Astrocyte of the hippocampus (primary cell): ENCODE results near the gene DEDD2.
"Not testable (repeated sequence)": the region's sequence is repeated elsewhere in the genome, so short reads cannot be mapped to it uniquely, and the experiment has no call there.

Experiments
- DNase-seq: peaks from one replicate; pipeline ENCODE4 v3.0.0; 2011; ENCODE audit warnings: low read depth, low spot score

The DEDD2 gene

GRCh38 chr19:42217520-42218437, at the start of gene DEDD2:
Gene DEDD2 (minus strand): TSS chr19:42217677. CDS start chr19:42217007, 670 bp downstream.
- peak; percentile 99 for DNase-seq

DNA sequence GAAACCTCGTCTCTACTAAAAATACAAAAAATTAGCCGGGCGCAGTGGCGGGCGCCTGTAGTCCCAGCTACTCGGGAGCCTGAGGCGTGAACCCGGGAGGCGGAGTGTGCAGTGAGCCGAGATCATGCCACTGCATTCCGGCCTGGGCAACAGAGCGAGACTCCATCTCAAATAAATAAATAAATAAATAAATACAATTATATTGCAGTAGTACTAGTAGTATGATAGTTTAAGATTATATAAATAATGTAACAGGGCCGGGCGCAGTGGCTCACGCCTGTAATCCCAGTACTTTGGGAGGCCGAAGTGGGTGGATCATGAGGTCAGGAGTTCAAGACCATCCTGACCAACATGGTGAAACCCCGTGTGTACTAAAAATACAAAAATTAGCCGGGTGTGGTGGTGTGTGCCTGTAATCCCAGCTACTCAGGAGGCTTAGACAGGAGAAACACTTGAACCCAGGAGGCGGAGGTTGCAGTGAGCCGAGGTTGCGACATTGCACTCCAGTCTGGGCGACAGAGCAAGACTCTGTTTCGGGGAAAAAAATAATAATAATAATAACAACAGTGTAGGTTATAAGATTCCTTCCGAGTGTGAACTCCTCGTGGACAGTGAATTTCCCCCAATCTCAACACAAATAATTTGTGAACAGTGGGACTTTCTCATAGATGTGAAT, 49.6 kb upstream of the DEDD2 start:
- DNase-seq, result not testable (repeated sequence)

DNA sequence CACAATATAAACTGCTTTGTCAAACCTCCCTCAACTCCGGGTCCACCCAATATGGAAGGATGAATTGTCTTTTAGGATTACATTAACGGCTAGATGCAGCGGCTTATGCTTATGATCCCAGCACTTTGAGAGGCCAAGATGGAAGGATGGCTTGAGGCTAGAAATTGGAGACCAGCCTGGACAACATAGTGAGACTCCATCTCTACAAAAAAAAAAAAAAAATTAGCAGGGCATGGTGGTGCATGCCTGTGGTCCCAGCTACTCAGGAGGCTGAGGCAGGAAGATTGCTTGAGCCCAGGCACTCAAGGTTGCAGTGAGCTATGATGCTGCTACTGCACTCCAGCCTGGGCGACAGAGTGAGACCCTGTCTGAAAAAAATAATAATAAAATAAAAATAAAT, 48.6 kb upstream of the DEDD2 start:
- DNase-seq, result peak; percentile 0

GRCh38 chr19:42261763-42262162, 44.3 kb upstream of the DEDD2 start:
- DNase-seq, result no peak

DNA sequence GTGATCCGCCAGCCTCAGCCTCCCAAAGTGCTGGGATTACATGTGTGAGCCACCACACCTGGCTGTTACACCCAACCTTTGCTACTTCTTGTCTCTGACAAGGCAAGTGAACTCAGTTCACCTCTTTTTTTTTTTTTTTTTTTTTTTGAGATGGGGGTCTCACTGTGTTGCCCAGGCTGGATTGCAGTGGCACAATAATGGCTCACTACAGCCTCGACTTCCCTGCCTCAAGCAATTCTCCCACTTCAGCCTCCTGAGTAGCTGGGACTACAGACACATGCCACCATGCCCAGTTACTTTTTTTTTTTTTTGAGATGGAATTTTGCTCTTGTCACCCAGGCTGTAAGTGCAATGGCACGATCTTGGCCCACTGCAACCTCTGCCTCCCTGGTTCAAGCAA, 40.4 kb upstream of the DEDD2 start:
- not testable (repeated sequence) for DNase-seq

DNA sequence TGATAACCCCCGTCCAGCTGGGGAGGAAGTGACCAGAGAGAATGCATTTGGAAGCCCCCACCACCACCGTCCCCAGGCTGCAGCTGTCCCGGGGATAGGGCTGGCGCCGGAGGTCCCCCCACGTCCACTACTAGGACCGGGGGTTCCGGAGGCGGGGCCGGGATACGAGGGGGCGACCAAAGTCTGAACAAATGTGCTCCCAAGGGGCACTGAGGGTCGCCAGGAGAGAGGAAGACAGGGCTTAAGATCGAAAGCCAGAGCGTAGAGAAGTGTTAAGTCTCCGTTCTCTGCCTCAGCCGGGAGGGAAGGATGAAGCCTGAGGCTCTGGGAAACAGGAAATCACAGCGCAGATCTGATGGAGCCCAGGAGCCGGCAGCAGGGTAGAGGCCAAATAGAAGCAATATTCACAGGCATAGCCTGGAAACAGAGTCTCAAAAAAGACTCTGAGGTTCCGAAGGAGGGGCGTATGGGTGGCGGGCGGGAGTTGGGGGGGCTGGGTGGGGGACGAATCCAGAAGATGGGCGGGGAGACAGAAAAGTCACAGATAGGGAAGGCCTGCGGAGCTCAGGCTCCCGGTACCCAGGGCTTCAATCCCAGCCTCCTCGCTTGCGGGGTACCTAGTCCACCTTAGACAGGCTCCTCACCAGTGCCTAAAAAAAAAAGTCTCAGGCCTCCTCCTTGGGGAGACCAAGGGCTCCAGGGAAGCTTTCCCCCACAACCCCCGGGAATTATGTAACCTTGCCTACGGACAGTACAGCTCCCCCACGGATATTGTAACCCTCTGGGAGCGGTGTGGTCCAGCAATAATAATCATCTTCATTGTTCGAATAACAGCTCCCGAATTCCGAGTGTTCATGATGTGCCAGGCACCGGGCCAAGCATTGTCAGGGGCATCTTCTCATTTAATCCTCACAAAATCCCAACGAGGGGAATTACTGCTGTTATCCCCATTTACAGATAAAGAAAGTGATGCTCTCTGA, 38.6 kb upstream of the DEDD2 start:
- peak; percentile 70 for DNase-seq

- peak; percentile 98 for DNase-seq
These were observed 37.6 kb upstream of the DEDD2 start, which contains the start of gene ERF for GRCh38 chr19:42254850-42255765. Gene ERF (minus strand): TSS chr19:42255128. CDS start chr19:42254999, 129 bp downstream.

GRCh38 chr19:42254089-42254849, 36.8 kb upstream of the DEDD2 start:
- peak; percentile 76 for DNase-seq

DNA sequence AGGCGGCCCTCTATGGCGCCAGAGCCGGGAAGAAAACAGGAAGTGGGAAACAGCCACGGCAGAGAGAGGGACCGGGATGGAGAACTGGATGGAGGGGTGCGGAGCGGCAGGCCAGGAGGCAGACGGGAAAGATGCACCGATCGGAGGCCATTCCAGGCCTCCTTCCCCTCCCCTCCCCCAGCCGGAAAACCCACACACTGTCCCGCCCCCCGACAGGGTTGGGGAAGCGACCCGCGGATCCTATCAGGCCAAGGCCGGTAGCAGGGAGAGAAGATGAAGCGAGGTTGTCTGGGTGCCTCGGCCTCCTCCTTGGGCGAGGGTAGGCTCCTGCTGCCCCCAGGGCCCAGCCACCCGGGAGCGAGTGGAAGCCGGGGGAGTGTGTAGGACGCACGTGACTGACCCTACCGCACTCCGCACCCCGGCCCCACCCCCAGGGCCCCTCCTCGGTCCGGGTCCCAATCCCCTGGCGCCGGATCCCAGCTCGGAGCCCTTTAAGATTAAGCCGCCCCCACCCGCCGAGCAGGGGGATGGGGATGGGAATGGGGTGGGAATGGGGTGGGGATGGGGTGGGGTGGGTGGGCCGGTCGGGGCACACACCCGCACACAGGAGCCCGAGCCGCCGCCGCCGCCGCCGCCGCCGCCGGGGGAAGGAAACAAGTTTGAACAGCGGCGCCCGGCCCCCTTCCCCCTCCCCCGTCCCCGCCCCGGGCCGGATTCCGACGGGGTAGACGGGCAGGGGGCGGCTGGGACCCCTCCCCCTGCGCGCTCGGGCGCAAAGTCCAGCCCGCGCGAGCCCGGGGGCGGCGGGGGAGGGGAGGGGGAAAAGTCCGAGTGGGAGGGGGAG, 36.0 kb upstream of the DEDD2 start:
- DNase-seq, result peak; percentile 67

GRCh38 chr19:42252365-42253244, 35.1 kb upstream of the DEDD2 start:
- DNase-seq, result peak; percentile 73

- DNase-seq, result no peak
These were observed 34.3 kb upstream of the DEDD2 start for GRCh38 chr19:42251572-42252358.

DNA sequence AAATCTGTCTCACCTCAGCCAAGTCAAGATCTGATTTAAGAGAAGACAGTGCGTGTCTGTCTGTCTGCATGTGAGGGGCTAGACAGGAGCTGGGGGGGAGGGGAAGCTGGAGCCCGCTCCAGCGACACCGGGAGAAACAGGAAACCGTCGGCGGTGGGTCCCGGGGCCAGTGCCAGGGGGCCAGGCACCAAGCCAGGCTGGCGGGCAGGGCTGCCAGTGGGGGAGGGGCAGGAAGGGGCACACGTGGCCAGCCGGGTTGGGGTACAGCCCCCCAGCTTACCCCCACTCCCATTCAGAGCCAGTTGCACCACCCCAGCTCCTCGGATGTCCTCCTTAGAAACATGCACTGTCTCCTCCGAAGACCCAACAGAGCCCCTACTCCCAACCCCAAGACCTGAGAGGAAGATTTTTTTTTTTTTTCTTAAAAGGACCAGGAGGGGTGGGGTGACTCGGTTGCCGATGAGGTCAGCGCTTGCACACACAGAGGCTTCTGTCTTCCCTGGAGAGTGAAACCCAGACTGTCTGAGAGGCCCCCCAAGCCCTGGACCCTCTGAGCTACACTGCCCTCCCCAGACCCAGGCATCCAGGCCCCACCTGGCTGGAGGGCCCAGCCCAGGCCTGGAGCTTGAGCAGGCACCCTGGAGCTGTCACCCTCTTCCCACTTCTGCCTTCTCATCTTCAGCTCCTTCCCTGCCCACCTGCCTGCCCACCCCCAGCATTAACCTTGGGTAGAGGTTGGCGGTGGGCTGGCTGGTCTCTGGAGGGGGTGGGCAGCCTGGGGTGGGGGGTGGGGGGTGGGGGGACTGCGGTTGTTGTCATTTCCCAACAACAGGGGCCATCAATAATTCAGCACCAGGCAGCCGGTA, 33.4 kb upstream of the DEDD2 start:
- DNase-seq, result peak; percentile 70

- DNase-seq, result no peak
These were observed 32.7 kb upstream of the DEDD2 start for GRCh38 chr19:42250183-42250665.

GRCh38 chr19:42249769-42250168, 32.3 kb upstream of the DEDD2 start:
- no peak for DNase-seq

GRCh38 chr19:42249149-42249750, 31.8 kb upstream of the DEDD2 start:
- no peak for DNase-seq
